BLaER1 treated with 17β-estradiol and CSF1 and Interleukin-3, amounts not matched to agents 10 nM and 100 nM (cell line): ENCODE results near the gene ARL5C.

Experiments
- H3K27ac ChIP-seq, 11 experiments: shearing (Covaris generic); formaldehyde crosslinking; 2 replicates each; pipeline ENCODE4 v1.8.1; 2022
- H3K27me3 ChIP-seq, 11 experiments: shearing (Covaris generic); formaldehyde crosslinking; 2 replicates each; pipeline ENCODE4 v1.8.1; 2022
- H3K36me3 ChIP-seq, 11 experiments: shearing (Covaris generic); formaldehyde crosslinking; 2 replicates each; pipeline ENCODE4 v1.8.1; 2022
- H3K4me1 ChIP-seq, 10 experiments: shearing (Covaris generic); formaldehyde crosslinking; 2 replicates each; pipeline ENCODE4 v1.8.1; 2022
- H3K4me2 ChIP-seq, 11 experiments: shearing (Covaris generic); formaldehyde crosslinking; 2 replicates each; pipeline ENCODE4 v1.8.1; 2022
- H3K4me3 ChIP-seq, 10 experiments: shearing (Covaris generic); formaldehyde crosslinking; 2 replicates each; pipeline ENCODE4 v1.8.1; 2022
- H3K9ac ChIP-seq, 11 experiments: shearing (Covaris generic); formaldehyde crosslinking; 2 replicates each; pipeline ENCODE4 v1.8.1; 2022
- H3K9me3 ChIP-seq, 11 experiments: shearing (Covaris generic); formaldehyde crosslinking; replicated peaks in 1 of 11; 2 replicates each; pipeline ENCODE4 v1.8.1; 2022
- H4K20me1 ChIP-seq, 11 experiments: shearing (Covaris generic); formaldehyde crosslinking; 2 replicates each; pipeline ENCODE4 v1.8.1; 2022
- Cebpa-rat ChIP-seq, 11 experiments: shearing (Covaris generic); IDR thresholded peaks; 2 replicates each; pipeline ENCODE4 v1.8.1; 2022

ARL5C gene

DNA sequence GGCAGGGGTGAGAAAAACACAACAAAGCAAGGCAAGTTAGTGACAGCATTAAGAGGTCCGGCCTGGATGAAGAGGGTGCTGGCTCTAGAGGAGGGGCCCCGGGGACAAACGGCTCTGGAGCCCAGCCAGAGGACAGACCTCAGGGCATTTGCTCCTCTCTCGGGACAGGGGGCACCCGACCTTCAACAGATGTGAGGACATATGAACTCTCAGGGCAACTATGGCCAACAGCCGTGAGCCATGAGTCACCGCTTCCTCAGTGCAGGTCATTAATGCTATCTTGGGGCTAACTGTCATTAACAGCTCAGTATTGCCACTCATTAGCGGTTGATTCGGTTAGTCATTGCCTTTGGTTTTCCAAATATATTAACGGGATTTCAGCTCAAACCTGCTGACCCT, 9.7 kb upstream of the ARL5C start:
- Histone ChIP-seq H3K4me3 (peak overlapping the region in 1 of 10 experiments; percentile 6; a peak in 1 of 20 replicates), H3K4me2 (peak overlapping the region; percentile 67 to 99 (median 89)), H3K36me3 (peaks cover 36 to 55% (median 45%) of the 10 kb centered on the region in 11 experiments), H3K27ac (peak overlapping the region in 6 of 11 experiments; percentile 9 to 85 (median 61); a peak in 12 of 22 replicates), H3K27me3 (peaks cover 0 to 26% (median 0%) of the 10 kb centered on the region in 11 experiments; a peak in 5 of 22 replicates), H3K9ac (peak overlapping the region in 9 of 11 experiments; percentile 11 to 74 (median 51); a peak in 12 of 22 replicates), H3K9me3 (0 out of 22 replicates have a peak, but pooled peaks cover 0 to 5% (median 0%) of the 10 kb centered on the region in 11 experiments), H3K4me1 (peaks cover 26 to 66% (median 65%) of the 10 kb centered on the region in 10 experiments), H4K20me1 (peaks cover 0 to 71% (median 12%) of the 10 kb centered on the region in 11 experiments; a peak in 13 of 22 replicates)
- no peak for TF ChIP-seq Cebpa-rat (IDR thresholded peaks at IDR 0.05)

- peaks cover 32 to 49% (median 41%) of the 10 kb centered on the region in 11 experiments for H3K36me3 ChIP-seq
- H3K4me1 ChIP-seq: peaks cover 32 to 72% (median 71%) of the 10 kb centered on the region in 10 experiments
- H3K4me2 ChIP-seq: peak overlapping the region; percentile 67 to 99 (median 89)
- peak overlapping the region in 7 of 11 experiments; percentile 42 to 85 (median 69); a peak in 12 of 22 replicates for H3K27ac ChIP-seq
- H3K9ac ChIP-seq: peak overlapping the region in 10 of 11 experiments; percentile 0 to 75 (median 41); a peak in 12 of 22 replicates
- H4K20me1 ChIP-seq: peaks cover 0 to 71% (median 12%) of the 10 kb centered on the region in 11 experiments; a peak in 13 of 22 replicates
- H3K4me3 ChIP-seq: peak overlapping the region in 2 of 10 experiments; percentile 6 to 28; a peak in 2 of 20 replicates
- peaks cover 0 to 26% (median 0%) of the 10 kb centered on the region in 11 experiments; a peak in 5 of 22 replicates for H3K27me3 ChIP-seq
- 0 out of 22 replicates have a peak, but pooled peaks cover 0 to 5% (median 0%) of the 10 kb centered on the region in 11 experiments for H3K9me3 ChIP-seq
- TF ChIP-seq Cebpa-rat (IDR thresholded peaks at IDR 0.05): no peak
Observed at GRCh38 chr17:39174920-39175694, 9.1 kb upstream of the ARL5C start.

DNA sequence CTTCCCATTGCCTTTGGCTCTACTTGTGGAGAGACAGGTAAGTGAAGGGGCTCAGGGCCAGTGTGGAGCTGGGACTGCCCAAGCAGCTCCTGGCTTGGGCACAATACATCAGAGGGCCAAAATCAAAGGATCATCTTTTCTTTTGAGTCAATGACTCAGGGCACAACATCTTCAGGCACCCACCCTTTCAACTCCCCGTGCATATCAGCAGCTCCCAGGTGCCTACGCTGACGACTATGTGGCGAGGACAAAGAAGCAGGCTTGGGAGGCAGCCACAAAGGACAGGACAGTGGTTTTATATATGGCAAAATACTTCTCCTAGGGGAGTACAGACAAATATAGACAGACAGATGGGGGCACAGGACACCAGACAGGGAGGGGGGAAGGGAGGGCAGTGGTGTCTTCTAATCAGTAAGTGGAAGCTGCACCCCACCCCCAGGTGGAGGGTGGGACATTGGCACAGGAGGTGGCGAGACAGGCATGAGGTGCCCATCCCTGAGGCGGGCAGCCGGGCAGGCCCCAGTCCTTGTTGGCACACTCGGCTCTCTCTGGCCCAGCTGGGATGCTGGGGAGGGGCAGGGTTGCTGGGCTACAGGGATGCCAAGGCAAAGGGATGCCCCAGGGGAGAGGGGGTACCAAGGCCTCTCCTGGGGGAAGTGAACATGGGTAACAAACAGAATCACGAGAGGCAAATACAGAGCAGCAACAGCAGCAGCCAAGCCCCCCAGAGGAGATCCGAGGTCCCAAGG, 7.7 kb upstream of the ARL5C start:
- H3K4me2 ChIP-seq: peak overlapping the region; percentile 67 to 99 (median 89); a peak in 21 of 22 replicates
- peak overlapping the region in 3 of 10 experiments; percentile 23 to 35 (median 32); a peak in 4 of 20 replicates for H3K4me3 ChIP-seq
- TF ChIP-seq Cebpa-rat (IDR thresholded peaks at IDR 0.05): no peak
- peaks cover 0 to 26% (median 0%) of the 10 kb centered on the region in 11 experiments; a peak in 5 of 22 replicates for H3K27me3 ChIP-seq
- H3K9me3 ChIP-seq: peaks cover 0 to 7% (median under 1%) of the 10 kb centered on the region in 11 experiments; a peak in 6 of 22 replicates
- peak overlapping the region in 7 of 11 experiments; percentile 42 to 85 (median 69); a peak in 14 of 22 replicates for H3K27ac ChIP-seq
- H3K36me3 ChIP-seq: peaks cover 22 to 35% (median 28%) of the 10 kb centered on the region in 11 experiments
- peak overlapping the region in 9 of 11 experiments; percentile 0 to 75 (median 53); a peak in 15 of 22 replicates for H3K9ac ChIP-seq
- peaks cover 0 to 65% (median 12%) of the 10 kb centered on the region in 11 experiments; a peak in 13 of 22 replicates for H4K20me1 ChIP-seq
- H3K4me1 ChIP-seq: peaks cover 44 to 85% (median 83%) of the 10 kb centered on the region in 10 experiments

DNA sequence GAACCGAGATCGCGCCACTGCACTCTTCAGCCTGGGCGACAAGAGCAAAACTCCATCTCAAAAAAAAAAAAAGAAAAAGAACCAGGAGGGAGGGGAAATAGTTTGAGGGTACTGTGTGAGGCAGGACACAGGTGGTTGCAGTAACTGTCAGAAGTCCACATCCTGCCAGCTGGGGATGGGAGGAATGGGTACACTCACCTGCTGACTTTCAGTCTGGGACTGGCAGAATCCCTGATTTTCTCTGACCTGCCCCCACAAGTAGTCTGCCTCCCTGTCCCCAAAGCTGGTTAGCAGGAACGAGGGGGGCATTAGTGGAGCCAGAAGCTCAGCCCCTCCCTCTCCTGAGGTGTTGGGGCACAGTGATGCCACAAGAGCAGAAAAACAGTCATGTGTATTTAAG, 7.1 kb upstream of the ARL5C start:
- H3K36me3 ChIP-seq: peaks cover 16 to 29% (median 21%) of the 10 kb centered on the region in 11 experiments
- H3K9me3 ChIP-seq: peaks cover 0 to 11% (median 5%) of the 10 kb centered on the region in 11 experiments; a peak in 6 of 22 replicates
- H3K4me3 ChIP-seq: peak overlapping the region in 2 of 10 experiments; percentile 32 to 35; a peak in 1 of 20 replicates
- peaks cover 48 to 91% (median 88%) of the 10 kb centered on the region in 10 experiments for H3K4me1 ChIP-seq
- H3K4me2 ChIP-seq: peak overlapping the region in 10 of 11 experiments; percentile 23 to 99 (median 90); a peak in 20 of 22 replicates
- no peak for TF ChIP-seq Cebpa-rat (IDR thresholded peaks at IDR 0.05)
- H3K27ac ChIP-seq: peak overlapping the region in 6 of 11 experiments; percentile 57 to 85 (median 72); a peak in 13 of 22 replicates
- peaks cover 0 to 58% (median 12%) of the 10 kb centered on the region in 11 experiments; a peak in 13 of 22 replicates for H4K20me1 ChIP-seq
- peaks cover 0 to 26% (median 0%) of the 10 kb centered on the region in 11 experiments; a peak in 5 of 22 replicates for H3K27me3 ChIP-seq
- H3K9ac ChIP-seq: peak overlapping the region in 7 of 11 experiments; percentile 14 to 75 (median 53); a peak in 9 of 22 replicates

- Histone ChIP-seq H4K20me1 (peaks cover 0 to 52% (median 12%) of the 10 kb centered on the region in 11 experiments; a peak in 13 of 22 replicates), H3K4me2 (peak overlapping the region in 9 of 11 experiments; percentile 76 to 99 (median 90); a peak in 18 of 22 replicates), H3K9me3 (peaks cover 0 to 7% (median 5%) of the 10 kb centered on the region in 11 experiments; a peak in 6 of 22 replicates), H3K4me3 (no peak overlapping the region), H3K4me1 (peaks cover 60 to 99% (median 96%) of the 10 kb centered on the region in 10 experiments), H3K27me3 (peaks cover 0 to 26% (median 0%) of the 10 kb centered on the region in 11 experiments; a peak in 8 of 22 replicates), H3K9ac (peak overlapping the region in 4 of 11 experiments; percentile 9 to 74 (median 40); a peak in 4 of 22 replicates), H3K27ac (peak overlapping the region in 5 of 11 experiments; percentile 57 to 85 (median 74); a peak in 12 of 22 replicates), H3K36me3 (peaks cover 4 to 18% (median 10%) of the 10 kb centered on the region in 11 experiments)
- no peak for TF ChIP-seq Cebpa-rat (IDR thresholded peaks at IDR 0.05)
Observed at GRCh38 chr17:39171933-39172332, 6.0 kb upstream of the ARL5C start.

GRCh38 chr17:39170558-39170957, 4.6 kb upstream of the ARL5C start:
- H3K9me3 ChIP-seq: peaks cover 0 to 7% (median 5%) of the 10 kb centered on the region in 11 experiments; a peak in 6 of 22 replicates
- no peak overlapping the region for H3K4me3 ChIP-seq
- peaks cover 68 to 99% (median 96%) of the 10 kb centered on the region in 10 experiments for H3K4me1 ChIP-seq
- TF ChIP-seq Cebpa-rat (IDR thresholded peaks at IDR 0.05): no peak
- peak overlapping the region in 4 of 11 experiments; percentile 7 to 51 (median 34); a peak in 5 of 22 replicates for H3K9ac ChIP-seq
- H4K20me1 ChIP-seq: peaks cover 0 to 40% (median 7%) of the 10 kb centered on the region in 11 experiments; a peak in 13 of 22 replicates
- H3K4me2 ChIP-seq: peak overlapping the region; percentile 28 to 99 (median 76); a peak in 21 of 22 replicates
- H3K36me3 ChIP-seq: peaks cover 0 to 7% (median 0%) of the 10 kb centered on the region in 11 experiments; a peak in 3 of 22 replicates
- peak overlapping the region in 7 of 11 experiments; percentile 3 to 85 (median 74); a peak in 10 of 22 replicates for H3K27ac ChIP-seq
- H3K27me3 ChIP-seq: peaks cover 9 to 36% (median 13%) of the 10 kb centered on the region in 11 experiments

DNA sequence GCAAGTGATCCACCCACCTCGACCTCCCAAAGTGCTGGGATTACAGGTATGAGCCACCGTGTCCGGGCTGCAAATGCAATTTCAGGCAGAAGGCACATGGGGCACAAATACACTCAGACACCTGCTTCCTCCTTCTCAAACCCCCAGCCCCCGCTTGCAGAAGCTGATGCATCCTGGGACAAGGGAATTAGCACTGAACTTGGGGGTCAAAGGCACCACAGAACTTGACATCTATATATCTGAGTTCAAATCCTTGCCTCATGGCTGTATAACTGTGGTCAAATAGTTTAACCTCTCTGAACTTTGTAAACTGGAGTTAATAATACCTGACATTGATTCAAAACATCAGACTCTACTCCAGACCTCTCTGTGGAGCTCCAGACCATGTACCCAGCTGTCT, 4.1 kb upstream of the ARL5C start:
- H3K9me3 ChIP-seq: peaks cover 0 to 7% (median 5%) of the 10 kb centered on the region in 11 experiments; a peak in 6 of 22 replicates
- peaks cover 0 to 2% (median 0%) of the 10 kb centered on the region in 11 experiments; a peak in 2 of 22 replicates for H3K36me3 ChIP-seq
- peaks cover 14 to 40% (median 18%) of the 10 kb centered on the region in 11 experiments for H3K27me3 ChIP-seq
- H3K27ac ChIP-seq: peak overlapping the region in 7 of 11 experiments; percentile 3 to 85 (median 74); a peak in 8 of 22 replicates
- H4K20me1 ChIP-seq: peaks cover 0 to 36% (median 7%) of the 10 kb centered on the region in 11 experiments; a peak in 10 of 22 replicates
- TF ChIP-seq Cebpa-rat (IDR thresholded peaks at IDR 0.05): no peak
- peak overlapping the region; percentile 28 to 99 (median 76) for H3K4me2 ChIP-seq
- H3K4me3 ChIP-seq: no peak overlapping the region
- H3K4me1 ChIP-seq: peaks cover 68 to 99% (median 96%) of the 10 kb centered on the region in 10 experiments
- peak overlapping the region in 3 of 11 experiments; percentile 7 to 48 (median 36); a peak in 3 of 22 replicates for H3K9ac ChIP-seq
